GM12878 (cell line): ENCODE measurements around the gene FIZ1. TPM values are rescaled to one million over a fixed set of nuclear protein-coding genes. Genes with fewer than 3 reads are reported as not detected.
A peak's percentile ranks its signal among the peaks of the same experiment; 100 is the strongest.

Experiments
- ATAC-seq: fragments of 200-7000 bp; cut with Tn5 transposase; 3 replicates; pipeline ENCODE4 v1.9.1; 2020; ENCODE audit warnings: mild to moderate bottlenecking, moderate library complexity
- Bru-seq: library from RNA; stranded (reverse); fragments of 400-500 nt; gene quantifications from one replicate; lab custom pipeline; 2021; lab: Mats Ljungman, UMichigan
- BruChase-seq, 2 experiments: library from RNA; stranded (reverse); fragments of 400-500 nt; gene quantifications; one replicate each; lab custom pipeline; 2021; lab: Mats Ljungman, UMichigan
- BruUV-seq: library from RNA; stranded (reverse); fragments of 400-500 nt; replicated peaks from 2 replicates; lab custom pipeline; 2021; lab: Mats Ljungman, UMichigan
- CTCF ChIA-PET: fragments of 300-600 bp; sonication (Branson Sonifier 250); formaldehyde crosslinking; extraction: SDS; loops from one replicate; lab custom pipeline; 2021; ENCODE audit warnings: inconsistent platforms; lab: Yijun Ruan, JAX
- POLR2A ChIA-PET: fragments of 350-600 bp; formaldehyde crosslinking; extraction: SDS; loops from one replicate; lab custom pipeline; 2021; ENCODE audit warnings: inconsistent platforms; lab: Charles Lee
- RAD21 ChIA-PET: fragments of 300-600 bp; sonication (Branson Sonifier 250); formaldehyde crosslinking; loops from one replicate; lab custom pipeline; 2023; ENCODE audit warnings: antibody characterized with exemption; ENCODE audit not compliant: unreplicated experiment; lab: Charles Lee
- SMC1A ChIA-PET: fragments of 300-600 bp; sonication (Branson Sonifier 250); formaldehyde crosslinking; loops from one replicate; lab custom pipeline; 2023; ENCODE audit not compliant: unreplicated experiment, uncharacterized antibody; lab: Charles Lee
- DNase-seq: peaks from one replicate; pipeline ENCODE4 v3.0.0-alpha.2; 2011; ENCODE audit warnings: low read depth, low spot score
- FAIRE-seq: peaks from 3 replicates; lab custom pipeline; 2011; peaks lifted over from hg19 to GRCh38; lab: Jason Lieb, UNC
- H2AFZ ChIP-seq: 2 replicates; pipeline ENCODE4 v1.6.0; 2011; ENCODE audit warnings: low read depth, low read length, control low read depth; ENCODE audit not compliant: control insufficient read depth
- H3K27ac ChIP-seq: 2 replicates; pipeline ENCODE4 v1.5.1; 2011; ENCODE audit warnings: control low read depth; ENCODE audit not compliant: control insufficient read depth, insufficient read depth
- H3K27me3 ChIP-seq, 2 experiments: replicated peaks in 1 of 2; 2 replicates each; pipeline versions ENCODE4 v1.6.0 to v1.6.1; 2011; ENCODE audit warnings: low read length in 1 of 2; ENCODE audit not compliant: control insufficient read depth in 2 of 2, insufficient read depth in 2 of 2
- H3K36me3 ChIP-seq, 2 experiments: 2 replicates each; pipeline ENCODE4 v1.5.1; 2011; ENCODE audit warnings: low read length in 1 of 2; ENCODE audit not compliant: control insufficient read depth in 2 of 2, insufficient read depth in 2 of 2
- H3K4me1 ChIP-seq: 2 replicates; pipeline ENCODE4 v1.6.1; 2011; ENCODE audit warnings: mild to moderate bottlenecking, low read length, moderate library complexity, mixed read lengths; ENCODE audit not compliant: control insufficient read depth, insufficient read depth
- H3K4me2 ChIP-seq: 2 replicates; pipeline ENCODE4 v1.6.0; 2011; ENCODE audit warnings: control low read depth; ENCODE audit not compliant: control insufficient read depth, insufficient read depth
- H3K4me3 ChIP-seq: fragments of 200-600 bp; sonication (generic); 2 replicates; pipeline ENCODE4 v1.5.1; 2016
- H3K79me2 ChIP-seq: 2 replicates; pipeline ENCODE4 v1.6.0; 2011; ENCODE audit warnings: low read length; ENCODE audit not compliant: control insufficient read depth, insufficient read depth
- H3K9ac ChIP-seq: 2 replicates; pipeline ENCODE4 v1.8.0; 2011; ENCODE audit warnings: low read length, control low read depth, mixed read lengths; ENCODE audit not compliant: control insufficient read depth, insufficient read depth
- H3K9me3 ChIP-seq: replicated peaks from 3 replicates; pipeline ENCODE4 v1.5.1; 2011; ENCODE audit warnings: mild to moderate bottlenecking, low read length; ENCODE audit not compliant: control insufficient read depth, insufficient read depth
- H4K20me1 ChIP-seq: 2 replicates; pipeline ENCODE4 v1.6.0; 2011; ENCODE audit not compliant: control insufficient read depth, insufficient read depth
- BMI1 ChIP-seq: fragments of 450-650 bp; IDR thresholded peaks from 2 replicates; pipeline ENCODE4 v1.6.1; 2016; ENCODE audit warnings: mild to moderate bottlenecking, moderate library complexity, borderline replicate concordance
- CREB1 ChIP-seq: IDR thresholded peaks from 2 replicates; pipeline ENCODE4 v1.6.1; 2012; ENCODE audit warnings: low read depth, mild to moderate bottlenecking, inconsistent platforms
- FOS ChIP-seq: IDR thresholded peaks from 3 replicates; pipeline ENCODE4 v1.6.1; 2011; ENCODE audit warnings: borderline replicate concordance; ENCODE audit not compliant: insufficient read length; ENCODE audit errors: extremely low read depth
- MTA2 ChIP-seq: fragments of 450-650 bp; IDR thresholded peaks from 2 replicates; pipeline ENCODE4 v1.6.1; 2016; ENCODE audit warnings: low read depth, mild to moderate bottlenecking, moderate library complexity
- PML ChIP-seq: IDR thresholded peaks from 2 replicates; pipeline ENCODE4 v1.6.1; 2012; ENCODE audit warnings: low read length, inconsistent platforms
- RBBP5 ChIP-seq: fragments of 200-600 bp; sonication (generic); conservative IDR thresholded peaks from 2 replicates; pipeline ENCODE4 v1.6.1; 2016
- SRF ChIP-seq, 2 experiments: IDR thresholded peaks; 2 replicates each; pipeline ENCODE4 v1.6.1; 2011; ENCODE audit warnings: low read depth in 2 of 2, low read length in 2 of 2, mild to moderate bottlenecking in 1 of 2, moderate library complexity in 1 of 2
- WGBS: methylation state at CpG from one replicate; pipeline ENCODE4 v1.1.6; 2016; ENCODE audit warnings: low lambda C conversion rate; ENCODE audit not compliant: insufficient replicate concordance, insufficient coverage; ENCODE audit errors: missing lambda C conversion rate; 5-methylcytosine and 5-hydroxymethylcytosine counted together
- in situ Hi-C: fragments of 300-500 bp; cut with MboI; formaldehyde crosslinking; loops from 9 replicates; pipeline ENCODE4 v1.14.3; 2018; ENCODE audit warnings: mixed read lengths
- intact Hi-C: fragments of 100-400 bp; cut with micrococcal nuclease; formaldehyde crosslinking; loops from one replicate; pipeline ENCODE4 v1.14.2; 2022; ENCODE audit not compliant: unreplicated experiment
- long read RNA-seq, 2 experiments: library from polyadenylated mRNA; unstranded; transcript quantifications; one replicate each; pipeline ENCODE4 v2.0.0, GENCODE V29; 2019 to 2020
- polyA minus RNA-seq, 3 experiments: library from RNA; depleted of rRNA, polyadenylated mRNA; stranded (reverse); fragments of >200 nt; gene quantifications; 2 replicates each; pipeline ENCODE4 v1.2.3, GENCODE V29; 2011
- polyA plus RNA-seq, 11 experiments: library from polyadenylated mRNA; depleted of rRNA in 4 of 11; unstranded in 6 of 11; stranded (reverse) in 5 of 11; fragments of >200 nt; fragmentation: Nextera tagmentation in 4 of 11; fragmentation: Illumina TruSeq in 1 of 11; extraction: Ambion mirVana in 4 of 11; extraction: Trizol in 1 of 11; gene quantifications; 1 replicate in 1 of 11; 2 replicates in 10 of 11; pipeline versions ENCODE4 v1.2.1 to v1.2.3, GENCODE V29; 2011 to 2016; ENCODE audit warnings: inconsistent platforms in 2 of 11, missing spikeins in 2 of 11, low read depth in 1 of 11
- total RNA-seq, 4 experiments: library from RNA; depleted of rRNA in 3 of 4; stranded (reverse); fragments of >200 nt in 3 of 4; fragmentation: Illumina TruSeq in 1 of 4; extraction: Trizol in 1 of 4; gene quantifications; 2 replicates each; pipeline versions ENCODE4 v1.2.1 to v1.2.3, GENCODE V29; 2013 to 2021
- TF ChIP-seq, protein P1 (sequence below): fragments of 450-650 bp; IDR thresholded peaks from 2 replicates; pipeline ENCODE4 v1.6.1; 2017; ENCODE audit warnings: mild to moderate bottlenecking
- TF ChIP-seq, protein P2 (sequence below): fragments of 450-650 bp; IDR thresholded peaks from 2 replicates; pipeline ENCODE4 v1.6.1; 2016; ENCODE audit warnings: mild to moderate bottlenecking, moderate library complexity, borderline replicate concordance

FIZ1 gene, protein sequence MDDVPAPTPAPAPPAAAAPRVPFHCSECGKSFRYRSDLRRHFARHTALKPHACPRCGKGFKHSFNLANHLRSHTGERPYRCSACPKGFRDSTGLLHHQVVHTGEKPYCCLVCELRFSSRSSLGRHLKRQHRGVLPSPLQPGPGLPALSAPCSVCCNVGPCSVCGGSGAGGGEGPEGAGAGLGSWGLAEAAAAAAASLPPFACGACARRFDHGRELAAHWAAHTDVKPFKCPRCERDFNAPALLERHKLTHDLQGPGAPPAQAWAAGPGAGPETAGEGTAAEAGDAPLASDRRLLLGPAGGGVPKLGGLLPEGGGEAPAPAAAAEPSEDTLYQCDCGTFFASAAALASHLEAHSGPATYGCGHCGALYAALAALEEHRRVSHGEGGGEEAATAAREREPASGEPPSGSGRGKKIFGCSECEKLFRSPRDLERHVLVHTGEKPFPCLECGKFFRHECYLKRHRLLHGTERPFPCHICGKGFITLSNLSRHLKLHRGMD
- 3.4 and 3.8 TPM in 2 replicates for total RNA-seq (2013; cell fraction: nucleolus; rRNA removed)
- total RNA-seq (2014; rRNA removed), result 4.6 and 5.0 TPM in 2 replicates
- 2.1 and 3.0 TPM in 2 replicates for total RNA-seq (2014; rRNA removed; fragmentation: Illumina TruSeq; extraction: Trizol)
- 14.6 and 16.8 TPM in 2 replicates for total RNA-seq (2021)
- 3.8 TPM for polyA plus RNA-seq (2011; ENCODE audit: low read depth)
- 2.9 and 4.5 TPM in 2 replicates for polyA plus RNA-seq (2011; rRNA removed)
- 4.9 and 5.3 TPM in 2 replicates for polyA plus RNA-seq (2011; cell fraction: cytosol; rRNA removed)
- 7.8 and 9.2 TPM in 2 replicates for polyA plus RNA-seq (2011; cell fraction: nucleus; rRNA removed)
- polyA plus RNA-seq (2012), result 9.1 and 9.2 TPM in 2 replicates
- polyA plus RNA-seq (2014; fragmentation: Illumina TruSeq; extraction: Trizol), result 7.0 TPM in 2 replicates
- polyA plus RNA-seq (2014; fragmentation: Nextera tagmentation; extraction: Ambion mirVana), result 1 to 10 TPM in 1 of 2 experiments, under 1 TPM in 1; 0.60 to 1.5 TPM
- 8.0 and 9.8 TPM in 2 replicates for polyA plus RNA-seq (2014; rRNA removed)
- 1 to 10 TPM; 1.4 to 3.9 TPM for polyA plus RNA-seq (2016; fragmentation: Nextera tagmentation; extraction: Ambion mirVana)
- polyA minus RNA-seq (2011; rRNA and poly(A)+ RNA removed), result 1.5 and 2.9 TPM in 2 replicates
- 2.9 and 3.2 TPM in 2 replicates for polyA minus RNA-seq (2011; cell fraction: cytosol; rRNA and poly(A)+ RNA removed)
- polyA minus RNA-seq (2011; cell fraction: nucleus; rRNA and poly(A)+ RNA removed), result 1.5 and 3.6 TPM in 2 replicates
- percentile 61 among the genes with signal in this experiment for Bru-seq, nascent RNA
- percentile 58 among the genes with signal in this experiment for BruChase-seq, experiment 1, labeled RNA remaining after a 6-hour chase
- percentile 59 among the genes with signal in this experiment for BruChase-seq, experiment 2, labeled RNA remaining after a 2-hour chase
- long read RNA-seq, experiment 1, partial matches to known transcripts, result 0 of 2 reads
- long read RNA-seq, experiment 1, other reads (novel, unspliced or antisense), result 2 of 2 reads
- long read RNA-seq, experiment 2, partial matches to known transcripts, result 0 of 3 reads
- long read RNA-seq, experiment 2, other reads (novel, unspliced or antisense), result 3 of 3 reads

DNA sequence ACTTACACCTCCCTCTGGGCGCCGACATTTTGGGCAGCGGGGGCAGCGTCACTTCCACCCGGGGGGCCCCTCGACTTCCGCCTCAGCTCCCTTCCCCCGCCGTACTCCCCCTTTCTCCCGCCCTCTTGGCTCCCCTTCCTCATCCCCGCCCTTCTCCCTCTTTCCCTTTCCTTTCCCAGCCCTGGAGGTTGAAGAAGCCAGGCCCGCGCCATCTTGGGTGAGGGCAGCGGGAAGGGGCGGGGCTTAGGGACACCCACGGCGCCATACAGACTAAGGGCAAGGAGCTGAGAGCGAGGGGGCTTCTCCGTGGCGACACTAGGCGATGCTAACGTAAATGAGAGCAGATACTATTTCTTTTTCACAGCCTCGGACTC, at the start of gene FIZ1:
FIZ1 (minus strand) TSS at position 50 of the 374 bp plus-strand sequence. CDS start 1,652 bp downstream, outside the sequence.
- BruUV-seq, result no TSS peak
- H3K79me2 ChIP-seq, result peaks cover 10% of the 10 kb centered on the region
- POLR2A ChIA-PET, result interaction anchor here (0.6 to 1.6 kb wide), 18 partner anchors 10 to 1480 kb away, joined by 3 to 7 read pairs (median 4); partner anchors contain the start of genes CCDC106, HSPBP1, ISOC2 and TMEM238
- H3K9me3 ChIP-seq, result peaks cover 2% of the 10 kb centered on the region; the same call in 2 of the 3 replicates
- RAD21 ChIA-PET, result interaction anchor here (1.2 to 2.6 kb wide), 8 partner anchors 12 to 215 kb away, joined by 4 to 11 read pairs (median 4); partner anchors contain the start of genes TMEM238, ZNF579, ZNF628 and ZNF784
- peak within 1 kb of the TSS; percentile 88 for H3K4me3 ChIP-seq
- no peaks in the 10 kb centered on the region for H4K20me1 ChIP-seq
- SMC1A ChIA-PET, result interaction anchor here (0.9 to 2.3 kb wide), 5 partner anchors 33 to 123 kb away, joined by 3 to 16 read pairs (median 4); partner anchors contain the start of gene NAT14
- peak within 1 kb of the TSS; percentile 99 for H3K27ac ChIP-seq
- H3K27me3 ChIP-seq, result no peaks in the 10 kb centered on the region
- WGBS, result under 1% methylated on average over 22 of the region's 23 CpGs
- peaks cover 6% of the 10 kb centered on the region; the same call in 1 of the 2 replicates for H3K4me1 ChIP-seq
- DNase-seq (peak; percentile 95), ATAC-seq (peak; percentile 89), FAIRE-seq (no peak)
- H3K4me2 ChIP-seq, result peak within 1 kb of the TSS; percentile 56
- CTCF ChIA-PET, result interaction anchor here (1.0 to 2.4 kb wide), 5 partner anchors 11 to 96 kb away, joined by 3 to 11 read pairs (median 9); partner anchors contain the start of gene U2AF2
- peaks cover 0 to 8% of the 10 kb centered on the region in 2 experiments; a peak in 1 of 4 replicates for H3K36me3 ChIP-seq
- in situ Hi-C loops, result no loop called here
- H2AFZ ChIP-seq, result peak within 1 kb of the TSS; percentile 99
- intact Hi-C loops, result no loop called here
- peak within 1 kb of the TSS; percentile 95 for H3K9ac ChIP-seq
- TF ChIP-seq, protein P1, sequence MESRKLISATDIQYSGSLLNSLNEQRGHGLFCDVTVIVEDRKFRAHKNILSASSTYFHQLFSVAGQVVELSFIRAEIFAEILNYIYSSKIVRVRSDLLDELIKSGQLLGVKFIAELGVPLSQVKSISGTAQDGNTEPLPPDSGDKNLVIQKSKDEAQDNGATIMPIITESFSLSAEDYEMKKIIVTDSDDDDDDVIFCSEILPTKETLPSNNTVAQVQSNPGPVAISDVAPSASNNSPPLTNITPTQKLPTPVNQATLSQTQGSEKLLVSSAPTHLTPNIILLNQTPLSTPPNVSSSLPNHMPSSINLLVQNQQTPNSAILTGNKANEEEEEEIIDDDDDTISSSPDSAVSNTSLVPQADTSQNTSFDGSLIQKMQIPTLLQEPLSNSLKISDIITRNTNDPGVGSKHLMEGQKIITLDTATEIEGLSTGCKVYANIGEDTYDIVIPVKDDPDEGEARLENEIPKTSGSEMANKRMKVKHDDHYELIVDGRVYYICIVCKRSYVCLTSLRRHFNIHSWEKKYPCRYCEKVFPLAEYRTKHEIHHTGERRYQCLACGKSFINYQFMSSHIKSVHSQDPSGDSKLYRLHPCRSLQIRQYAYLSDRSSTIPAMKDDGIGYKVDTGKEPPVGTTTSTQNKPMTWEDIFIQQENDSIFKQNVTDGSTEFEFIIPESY, result no peak
- TF ChIP-seq MTA2, result peak; percentile 43
- TF ChIP-seq CREB1, result peak; percentile 92
- no peak for TF ChIP-seq FOS
- TF ChIP-seq, protein P2, sequence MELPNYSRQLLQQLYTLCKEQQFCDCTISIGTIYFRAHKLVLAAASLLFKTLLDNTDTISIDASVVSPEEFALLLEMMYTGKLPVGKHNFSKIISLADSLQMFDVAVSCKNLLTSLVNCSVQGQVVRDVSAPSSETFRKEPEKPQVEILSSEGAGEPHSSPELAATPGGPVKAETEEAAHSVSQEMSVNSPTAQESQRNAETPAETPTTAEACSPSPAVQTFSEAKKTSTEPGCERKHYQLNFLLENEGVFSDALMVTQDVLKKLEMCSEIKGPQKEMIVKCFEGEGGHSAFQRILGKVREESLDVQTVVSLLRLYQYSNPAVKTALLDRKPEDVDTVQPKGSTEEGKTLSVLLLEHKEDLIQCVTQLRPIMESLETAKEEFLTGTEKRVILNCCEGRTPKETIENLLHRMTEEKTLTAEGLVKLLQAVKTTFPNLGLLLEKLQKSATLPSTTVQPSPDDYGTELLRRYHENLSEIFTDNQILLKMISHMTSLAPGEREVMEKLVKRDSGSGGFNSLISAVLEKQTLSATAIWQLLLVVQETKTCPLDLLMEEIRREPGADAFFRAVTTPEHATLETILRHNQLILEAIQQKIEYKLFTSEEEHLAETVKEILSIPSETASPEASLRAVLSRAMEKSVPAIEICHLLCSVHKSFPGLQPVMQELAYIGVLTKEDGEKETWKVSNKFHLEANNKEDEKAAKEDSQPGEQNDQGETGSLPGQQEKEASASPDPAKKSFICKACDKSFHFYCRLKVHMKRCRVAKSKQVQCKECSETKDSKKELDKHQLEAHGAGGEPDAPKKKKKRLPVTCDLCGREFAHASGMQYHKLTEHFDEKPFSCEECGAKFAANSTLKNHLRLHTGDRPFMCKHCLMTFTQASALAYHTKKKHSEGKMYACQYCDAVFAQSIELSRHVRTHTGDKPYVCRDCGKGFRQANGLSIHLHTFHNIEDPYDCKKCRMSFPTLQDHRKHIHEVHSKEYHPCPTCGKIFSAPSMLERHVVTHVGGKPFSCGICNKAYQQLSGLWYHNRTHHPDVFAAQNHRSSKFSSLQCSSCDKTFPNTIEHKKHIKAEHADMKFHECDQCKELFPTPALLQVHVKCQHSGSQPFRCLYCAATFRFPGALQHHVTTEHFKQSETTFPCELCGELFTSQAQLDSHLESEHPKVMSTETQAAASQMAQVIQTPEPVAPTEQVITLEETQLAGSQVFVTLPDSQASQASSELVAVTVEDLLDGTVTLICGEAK, result peak; percentile 93
- peak; percentile 80 for TF ChIP-seq PML
- no peak for TF ChIP-seq BMI1
- no peak for TF ChIP-seq RBBP5
- TF ChIP-seq SRF (IDR thresholded peaks at IDR 0.05; ENCODE audit: low read depth in 2 of 2, low read length in 2 of 2), result 0 out of 4 replicates have a peak, but pooled peaks of 1 of the 2 experiments have one; percentile 14
